NB4 (cell line): ENCODE results near the gene CAMTA1.

Source experiments
- DNase-seq: peaks from one replicate; pipeline ENCODE4 v3.0.0; 2010; ENCODE audit warnings: low read depth
- H3K4me3 ChIP-seq: one replicate; pipeline ENCODE4 v1.5.1; 2011; ENCODE audit warnings: mild to moderate bottlenecking, low read depth, low read length, moderate library complexity
- CTCF ChIP-seq: IDR thresholded peaks from one replicate; pipeline ENCODE4 v1.5.1; 2012; ENCODE audit warnings: low read depth, low read length
- MAX ChIP-seq: IDR thresholded peaks from 2 replicates; pipeline ENCODE4 v1.6.1; 2011; ENCODE audit warnings: low read depth, low read length
- MYC ChIP-seq: IDR thresholded peaks from 2 replicates; pipeline ENCODE4 v1.6.1; 2011; ENCODE audit warnings: low read depth, low read length
- POLR2A ChIP-seq: IDR thresholded peaks from 2 replicates; pipeline ENCODE4 v1.6.1; 2011; ENCODE audit warnings: mild to moderate bottlenecking; ENCODE audit not compliant: insufficient read length; ENCODE audit errors: extremely low read depth

The CAMTA1 gene

GRCh38 chr1:7426780-7427604 lies 641.7 kb downstream of the CAMTA1 start:
- H3K4me3 ChIP-seq = no peak overlapping the region
- TF ChIP-seq CTCF (no peak), POLR2A (no peak), MYC (no peak), MAX (no peak)
- DNase-seq = no peak

GRCh38 chr1:7427605-7428300 lies 642.5 kb downstream of the CAMTA1 start:
- DNase-seq = no peak
- no peak overlapping the region for H3K4me3 ChIP-seq
- TF ChIP-seq POLR2A (no peak), MYC (no peak), CTCF (no peak), MAX (no peak)

GRCh38 chr1:7429290-7429689 lies 644.0 kb downstream of the CAMTA1 start:
- DNase-seq = no peak
- TF ChIP-seq MYC = no peak
- TF ChIP-seq MAX = no peak
- no peak for TF ChIP-seq POLR2A
- TF ChIP-seq CTCF = no peak
- no peak overlapping the region for H3K4me3 ChIP-seq

GRCh38 chr1:7430047-7430608 lies 644.9 kb downstream of the CAMTA1 start:
- no peak for DNase-seq
- no peak for TF ChIP-seq POLR2A
- no peak for TF ChIP-seq CTCF
- no peak for TF ChIP-seq MAX
- TF ChIP-seq MYC = no peak
- no peak overlapping the region for H3K4me3 ChIP-seq

GRCh38 chr1:7430691-7431090 lies 645.4 kb downstream of the CAMTA1 start:
- no peak for TF ChIP-seq MAX
- no peak for TF ChIP-seq CTCF
- no peak for TF ChIP-seq MYC
- no peak for TF ChIP-seq POLR2A
- no peak for DNase-seq
- H3K4me3 ChIP-seq = no peak overlapping the region
